HL-60 (cell line): ENCODE data around the gene FZR1.

ENCODE experiments used
- DNase-seq, 2 experiments: peaks; one replicate each; pipeline ENCODE4 v3.0.0-alpha.2; 2010 to 2020; ENCODE audit warnings: low read depth in 1 of 2, low spot score in 1 of 2
- H3K27ac ChIP-seq: fragments of 250-450 bp; sonication (Bioruptor Pico); replicated peaks from 2 replicates; pipeline ENCODE4 v1.5.1; 2020; ENCODE audit warnings: mild to moderate bottlenecking, moderate library complexity
- H3K27me3 ChIP-seq: fragments of 250-450 bp; sonication (Bioruptor Pico); 2 replicates; pipeline ENCODE4 v1.5.1; 2021; ENCODE audit warnings: mild to moderate bottlenecking, moderate library complexity; ENCODE audit not compliant: insufficient read depth, poor library complexity, severe bottlenecking
- H3K4me3 ChIP-seq: replicated peaks from 2 replicates; pipeline ENCODE4 v1.5.1; 2011; ENCODE audit warnings: mild to moderate bottlenecking, control low read depth, low read length; ENCODE audit not compliant: insufficient read depth
- GABPA ChIP-seq: IDR thresholded peaks from 2 replicates; pipeline ENCODE4 v1.6.1; 2012; ENCODE audit warnings: low read depth
- POLR2AphosphoS5 ChIP-seq: IDR thresholded peaks from 2 replicates; pipeline ENCODE4 v1.6.1; 2012; ENCODE audit warnings: low read depth
- SPI1 ChIP-seq: IDR thresholded peaks from 2 replicates; pipeline ENCODE4 v1.6.1; 2012; ENCODE audit warnings: low read depth, mild to moderate bottlenecking, borderline replicate concordance
- TF ChIP-seq, protein P1 (sequence below): IDR thresholded peaks from 2 replicates; pipeline ENCODE4 v1.6.1; 2012; ENCODE audit warnings: low read depth; ENCODE audit not compliant: insufficient replicate concordance
- TF ChIP-seq, protein P2 (sequence below): IDR thresholded peaks from one replicate; pipeline ENCODE4 v1.5.1; 2011; ENCODE audit warnings: low read length, control low read depth, inconsistent platforms; ENCODE audit not compliant: insufficient read depth

The FZR1 gene

GRCh38 chr19:3491396-3492119, 14.6 kb upstream of the FZR1 start:
- no peak for DNase-seq
- H3K27ac ChIP-seq: no peak overlapping the region
- no peak for TF ChIP-seq SPI1
- no peak for TF ChIP-seq POLR2AphosphoS5
- H3K4me3 ChIP-seq: no peak overlapping the region
- H3K27me3 ChIP-seq: no peaks in the 10 kb centered on the region

DNA sequence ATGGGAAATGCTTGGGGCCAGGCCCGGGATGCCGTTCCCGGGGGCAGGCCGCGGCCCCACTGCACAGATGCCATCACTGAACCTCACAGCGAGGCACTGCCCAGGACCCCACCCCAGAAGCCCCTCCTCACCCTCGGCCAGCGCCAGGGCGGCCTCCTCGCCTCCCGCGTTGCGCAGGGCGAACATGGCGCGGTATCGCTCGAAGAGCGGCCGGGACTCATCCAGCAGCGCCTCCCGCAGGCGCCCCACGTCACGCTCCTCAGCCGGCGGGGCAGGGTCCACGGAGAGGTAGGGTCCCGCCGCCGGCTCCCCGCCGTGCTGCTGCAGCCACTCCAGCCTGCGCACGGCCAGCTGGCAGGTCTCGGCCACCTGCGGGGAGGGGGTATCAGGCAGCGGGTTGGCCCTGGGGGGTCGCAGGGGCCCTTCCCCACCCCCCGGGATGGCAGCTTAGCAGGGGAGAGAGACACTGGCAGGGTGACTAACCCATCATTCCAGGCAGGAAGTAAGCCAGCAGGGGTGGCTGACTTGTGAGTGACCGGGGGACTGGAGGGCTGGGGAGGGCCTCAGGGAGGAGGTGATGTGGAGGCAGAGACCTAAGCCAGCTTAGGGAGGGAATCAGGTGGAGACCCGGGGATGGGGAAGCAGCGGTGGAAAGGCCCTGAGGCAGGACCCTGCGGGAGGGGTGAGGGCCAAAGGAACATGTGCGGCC, 13.8 kb upstream of the FZR1 start:
- H3K27ac ChIP-seq: no peak overlapping the region
- no peak for DNase-seq

DNA sequence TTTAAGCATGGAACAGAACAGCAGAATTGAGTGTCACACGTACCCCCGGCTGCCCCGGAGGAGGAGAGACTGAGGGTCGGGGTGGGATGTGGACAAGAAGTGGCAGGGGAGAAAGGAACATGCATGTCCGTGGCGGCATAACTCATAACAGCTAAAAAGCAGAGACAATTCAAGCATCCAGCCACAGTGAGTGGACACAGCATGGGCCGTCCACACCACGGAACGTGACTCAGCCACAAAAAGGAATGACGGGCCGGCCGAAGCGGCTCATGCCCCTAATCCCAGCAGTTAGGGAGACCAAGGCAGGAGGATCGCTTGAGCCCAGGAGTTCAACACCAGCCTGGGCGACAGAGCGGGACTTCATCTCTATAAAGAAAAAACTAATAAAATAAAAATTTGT, 13.2 kb upstream of the FZR1 start:
- no peak for DNase-seq
- no peak overlapping the region for H3K4me3 ChIP-seq
- no peak overlapping the region for H3K27ac ChIP-seq
- TF ChIP-seq, protein P1, sequence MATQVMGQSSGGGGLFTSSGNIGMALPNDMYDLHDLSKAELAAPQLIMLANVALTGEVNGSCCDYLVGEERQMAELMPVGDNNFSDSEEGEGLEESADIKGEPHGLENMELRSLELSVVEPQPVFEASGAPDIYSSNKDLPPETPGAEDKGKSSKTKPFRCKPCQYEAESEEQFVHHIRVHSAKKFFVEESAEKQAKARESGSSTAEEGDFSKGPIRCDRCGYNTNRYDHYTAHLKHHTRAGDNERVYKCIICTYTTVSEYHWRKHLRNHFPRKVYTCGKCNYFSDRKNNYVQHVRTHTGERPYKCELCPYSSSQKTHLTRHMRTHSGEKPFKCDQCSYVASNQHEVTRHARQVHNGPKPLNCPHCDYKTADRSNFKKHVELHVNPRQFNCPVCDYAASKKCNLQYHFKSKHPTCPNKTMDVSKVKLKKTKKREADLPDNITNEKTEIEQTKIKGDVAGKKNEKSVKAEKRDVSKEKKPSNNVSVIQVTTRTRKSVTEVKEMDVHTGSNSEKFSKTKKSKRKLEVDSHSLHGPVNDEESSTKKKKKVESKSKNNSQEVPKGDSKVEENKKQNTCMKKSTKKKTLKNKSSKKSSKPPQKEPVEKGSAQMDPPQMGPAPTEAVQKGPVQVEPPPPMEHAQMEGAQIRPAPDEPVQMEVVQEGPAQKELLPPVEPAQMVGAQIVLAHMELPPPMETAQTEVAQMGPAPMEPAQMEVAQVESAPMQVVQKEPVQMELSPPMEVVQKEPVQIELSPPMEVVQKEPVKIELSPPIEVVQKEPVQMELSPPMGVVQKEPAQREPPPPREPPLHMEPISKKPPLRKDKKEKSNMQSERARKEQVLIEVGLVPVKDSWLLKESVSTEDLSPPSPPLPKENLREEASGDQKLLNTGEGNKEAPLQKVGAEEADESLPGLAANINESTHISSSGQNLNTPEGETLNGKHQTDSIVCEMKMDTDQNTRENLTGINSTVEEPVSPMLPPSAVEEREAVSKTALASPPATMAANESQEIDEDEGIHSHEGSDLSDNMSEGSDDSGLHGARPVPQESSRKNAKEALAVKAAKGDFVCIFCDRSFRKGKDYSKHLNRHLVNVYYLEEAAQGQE: no peak
- TF ChIP-seq, protein P2, sequence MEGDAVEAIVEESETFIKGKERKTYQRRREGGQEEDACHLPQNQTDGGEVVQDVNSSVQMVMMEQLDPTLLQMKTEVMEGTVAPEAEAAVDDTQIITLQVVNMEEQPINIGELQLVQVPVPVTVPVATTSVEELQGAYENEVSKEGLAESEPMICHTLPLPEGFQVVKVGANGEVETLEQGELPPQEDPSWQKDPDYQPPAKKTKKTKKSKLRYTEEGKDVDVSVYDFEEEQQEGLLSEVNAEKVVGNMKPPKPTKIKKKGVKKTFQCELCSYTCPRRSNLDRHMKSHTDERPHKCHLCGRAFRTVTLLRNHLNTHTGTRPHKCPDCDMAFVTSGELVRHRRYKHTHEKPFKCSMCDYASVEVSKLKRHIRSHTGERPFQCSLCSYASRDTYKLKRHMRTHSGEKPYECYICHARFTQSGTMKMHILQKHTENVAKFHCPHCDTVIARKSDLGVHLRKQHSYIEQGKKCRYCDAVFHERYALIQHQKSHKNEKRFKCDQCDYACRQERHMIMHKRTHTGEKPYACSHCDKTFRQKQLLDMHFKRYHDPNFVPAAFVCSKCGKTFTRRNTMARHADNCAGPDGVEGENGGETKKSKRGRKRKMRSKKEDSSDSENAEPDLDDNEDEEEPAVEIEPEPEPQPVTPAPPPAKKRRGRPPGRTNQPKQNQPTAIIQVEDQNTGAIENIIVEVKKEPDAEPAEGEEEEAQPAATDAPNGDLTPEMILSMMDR: no peak
- TF ChIP-seq GABPA (no peak), SPI1 (no peak), POLR2AphosphoS5 (no peak)
- no peaks in the 10 kb centered on the region for H3K27me3 ChIP-seq

More for the DNA sequence above, 13.8 kb upstream of the FZR1 start:
- no peak for TF ChIP-seq SPI1
- TF ChIP-seq, protein P1: no peak
- TF ChIP-seq, protein P2: no peak
- TF ChIP-seq POLR2AphosphoS5: no peak
- no peak for TF ChIP-seq GABPA
- Histone ChIP-seq H3K27me3 (no peaks in the 10 kb centered on the region), H3K4me3 (no peak overlapping the region)

- TF ChIP-seq, protein P1: no peak
- no peak for TF ChIP-seq GABPA
- no peak for TF ChIP-seq POLR2AphosphoS5
- TF ChIP-seq, protein P2: no peak
- H3K4me3 ChIP-seq: no peak overlapping the region
- no peak for DNase-seq
- H3K27ac ChIP-seq: no peak overlapping the region
- no peaks in the 10 kb centered on the region for H3K27me3 ChIP-seq
Measured at GRCh38 chr19:3493651-3494050, 12.5 kb upstream of the FZR1 start.
